Large intestine (tissue), 3 donors: ENCODE results near the gene UBL3. TPM values are rescaled to one million over a fixed set of nuclear protein-coding genes. Genes with fewer than 3 reads are reported as not detected.

Source experiments
- DNase-seq, 2 donors: peaks; one replicate each; pipeline versions ENCODE4 v3.0.0 to v3.0.0-alpha.2; 2013
- H3K27ac ChIP-seq: one replicate; pipeline ENCODE4 v1.5.1; 2013; ENCODE audit warnings: low read length
- H3K27me3 ChIP-seq: 2 replicates; pipeline ENCODE4 v1.6.1; 2013; ENCODE audit warnings: low read length; ENCODE audit not compliant: control insufficient read depth, insufficient read depth
- H3K36me3 ChIP-seq: 2 replicates; pipeline ENCODE4 v1.6.1; 2013; ENCODE audit warnings: low read length; ENCODE audit not compliant: control insufficient read depth, insufficient read depth
- H3K4me1 ChIP-seq: one replicate; pipeline ENCODE4 v1.6.1; 2013; ENCODE audit warnings: low read length; ENCODE audit not compliant: control insufficient read depth, insufficient read depth
- H3K4me3 ChIP-seq: one replicate; pipeline ENCODE4 v1.5.1; 2013; ENCODE audit warnings: low read length
- H3K9me3 ChIP-seq: one replicate; pipeline ENCODE4 v1.6.1; 2013; ENCODE audit warnings: mild to moderate bottlenecking, low read depth, low read length, moderate library complexity; ENCODE audit not compliant: control insufficient read depth
- WGBS: methylation state at CpG from one replicate; pipeline ENCODE4 v1.1.5; 2013; ENCODE audit warnings: low lambda C conversion rate; ENCODE audit not compliant: insufficient coverage; 5-methylcytosine and 5-hydroxymethylcytosine counted together
- polyA plus RNA-seq: library from polyadenylated mRNA; unstranded; fragments of 120-200 nt; gene quantifications from one replicate; pipeline ENCODE4 v1.2.1, GENCODE V29; 2013

UBL3 gene
- polyA plus RNA-seq, 1 donor, result 36.4 TPM

GRCh38 chr13:29859971-29860370 lies 9.6 kb upstream of the UBL3 start:
- Histone ChIP-seq H3K27ac (no peak overlapping the region), H3K27me3 (no peaks in the 10 kb centered on the region), H3K4me1 (peaks cover 5% of the 10 kb centered on the region), H3K36me3 (no peaks in the 10 kb centered on the region), H3K4me3 (no peak overlapping the region), H3K9me3 (no peaks in the 10 kb centered on the region)
- WGBS, result no CpG with 5 or more reads among the region's 4 CpGs
- no peak for DNase-seq

- WGBS, result 100% methylated on average over 1 of the region's 4 CpGs
- Histone ChIP-seq H3K4me3 (no peak overlapping the region), H3K36me3 (no peaks in the 10 kb centered on the region), H3K27ac (no peak overlapping the region), H3K9me3 (no peaks in the 10 kb centered on the region), H3K4me1 (peaks cover 5% of the 10 kb centered on the region), H3K27me3 (no peaks in the 10 kb centered on the region)
- DNase-seq, result no peak
Measured at GRCh38 chr13:29858667-29859066, 8.2 kb upstream of the UBL3 start.

GRCh38 chr13:29858231-29858630 lies 7.8 kb upstream of the UBL3 start:
- no peaks in the 10 kb centered on the region for H3K9me3 ChIP-seq
- no peaks in the 10 kb centered on the region for H3K36me3 ChIP-seq
- H3K27me3 ChIP-seq, result no peaks in the 10 kb centered on the region
- H3K27ac ChIP-seq, result no peak overlapping the region
- no CpG with 5 or more reads among the region's 1 CpG for WGBS
- H3K4me1 ChIP-seq, result peaks cover 5% of the 10 kb centered on the region
- DNase-seq, result no peak
- no peak overlapping the region for H3K4me3 ChIP-seq

- no peak overlapping the region for H3K4me3 ChIP-seq
- H3K9me3 ChIP-seq, result no peaks in the 10 kb centered on the region
- H3K36me3 ChIP-seq, result no peaks in the 10 kb centered on the region
- no CpG with 5 or more reads among the region's 2 CpGs for WGBS
- H3K4me1 ChIP-seq, result peaks cover 5% of the 10 kb centered on the region
- no peak overlapping the region for H3K27ac ChIP-seq
- H3K27me3 ChIP-seq, result no peaks in the 10 kb centered on the region
- DNase-seq, result no peak
Measured at GRCh38 chr13:29857085-29857484, 6.7 kb upstream of the UBL3 start.

GRCh38 chr13:29856426-29856825 lies 6.0 kb upstream of the UBL3 start:
- Histone ChIP-seq H3K27ac (no peak overlapping the region), H3K36me3 (no peaks in the 10 kb centered on the region), H3K27me3 (no peaks in the 10 kb centered on the region), H3K4me1 (peaks cover 5% of the 10 kb centered on the region), H3K4me3 (no peak overlapping the region), H3K9me3 (no peaks in the 10 kb centered on the region)
- no peak for DNase-seq
- no CpG with 5 or more reads among the region's 2 CpGs for WGBS

- no peak overlapping the region for H3K4me3 ChIP-seq
- no peaks in the 10 kb centered on the region for H3K27me3 ChIP-seq
- H3K36me3 ChIP-seq, result no peaks in the 10 kb centered on the region
- no CpG with 5 or more reads among the region's 4 CpGs for WGBS
- H3K4me1 ChIP-seq, result peaks cover 5% of the 10 kb centered on the region
- DNase-seq, result peak in 1 of 2 donors; percentile 62
- H3K27ac ChIP-seq, result peak overlapping the region; percentile 36
- H3K9me3 ChIP-seq, result no peaks in the 10 kb centered on the region
Measured at GRCh38 chr13:29855784-29856183, 5.4 kb upstream of the UBL3 start.

- WGBS, result 100% methylated on average over 3 of the region's 4 CpGs
- DNase-seq, result no peak
- no peak overlapping the region for H3K4me3 ChIP-seq
Measured at GRCh38 chr13:29855009-29855408, 4.6 kb upstream of the UBL3 start.

GRCh38 chr13:29853131-29853530 lies 2.7 kb upstream of the UBL3 start:
- H3K9me3 ChIP-seq, result no peaks in the 10 kb centered on the region
- no peak overlapping the region for H3K4me3 ChIP-seq
- no peak overlapping the region for H3K27ac ChIP-seq
- no peaks in the 10 kb centered on the region for H3K36me3 ChIP-seq
- no peaks in the 10 kb centered on the region for H3K27me3 ChIP-seq
- no peak for DNase-seq
- peaks cover 5% of the 10 kb centered on the region for H3K4me1 ChIP-seq
- 89% methylated on average over 1 of the region's 2 CpGs for WGBS

More at GRCh38 chr13:29855009-29855408, 4.6 kb upstream of the UBL3 start:
- H3K4me1 ChIP-seq, result peaks cover 5% of the 10 kb centered on the region
- H3K27ac ChIP-seq, result no peak overlapping the region
- H3K9me3 ChIP-seq, result no peaks in the 10 kb centered on the region
- H3K36me3 ChIP-seq, result no peaks in the 10 kb centered on the region
- no peaks in the 10 kb centered on the region for H3K27me3 ChIP-seq

- H3K27ac ChIP-seq, result no peak overlapping the region
- WGBS, result 33% methylated on average over 1 of the region's 5 CpGs
Measured at GRCh38 chr13:29852472-29853054, 2.1 kb upstream of the UBL3 start.

GRCh38 chr13:29849731-29850212 lies 645 bp downstream of the UBL3 start:
- Histone ChIP-seq H3K27ac (peak overlapping the region; percentile 99), H3K27me3 (no peaks in the 10 kb centered on the region), H3K4me1 (peaks cover 4% of the 10 kb centered on the region), H3K36me3 (no peaks in the 10 kb centered on the region), H3K4me3 (peak overlapping the region; percentile 69), H3K9me3 (no peaks in the 10 kb centered on the region)
- no CpG with 5 or more reads among the region's 50 CpGs for WGBS
- peak; percentile 48 to 85 for DNase-seq

More at GRCh38 chr13:29852472-29853054, 2.1 kb upstream of the UBL3 start:
- no peak for DNase-seq
- Histone ChIP-seq H3K36me3 (no peaks in the 10 kb centered on the region), H3K27me3 (no peaks in the 10 kb centered on the region), H3K4me1 (peaks cover 5% of the 10 kb centered on the region), H3K9me3 (no peaks in the 10 kb centered on the region), H3K4me3 (no peak overlapping the region)

GRCh38 chr13:29849071-29849631 lies 1.3 kb downstream of the UBL3 start:
- H3K4me3 ChIP-seq, result peak overlapping the region; percentile 69
- WGBS, result no CpG with 5 or more reads among the region's 24 CpGs
- no peaks in the 10 kb centered on the region for H3K27me3 ChIP-seq
- H3K4me1 ChIP-seq, result peaks cover 4% of the 10 kb centered on the region
- no peaks in the 10 kb centered on the region for H3K36me3 ChIP-seq
- peak overlapping the region; percentile 99 for H3K27ac ChIP-seq
- DNase-seq, result peak; percentile 26 to 80
- H3K9me3 ChIP-seq, result no peaks in the 10 kb centered on the region
